GM11168 (cell line): ENCODE results near the gene ZC3H8.

Source experiments
- in situ Hi-C: fragments of 300-500 bp; cut with MboI; formaldehyde crosslinking; loops from one replicate; pipeline ENCODE4 v1.12.0; 2022; ENCODE audit warnings: low sequenced_read_pairs; ENCODE audit not compliant: unreplicated experiment

The ZC3H8 gene

DNA sequence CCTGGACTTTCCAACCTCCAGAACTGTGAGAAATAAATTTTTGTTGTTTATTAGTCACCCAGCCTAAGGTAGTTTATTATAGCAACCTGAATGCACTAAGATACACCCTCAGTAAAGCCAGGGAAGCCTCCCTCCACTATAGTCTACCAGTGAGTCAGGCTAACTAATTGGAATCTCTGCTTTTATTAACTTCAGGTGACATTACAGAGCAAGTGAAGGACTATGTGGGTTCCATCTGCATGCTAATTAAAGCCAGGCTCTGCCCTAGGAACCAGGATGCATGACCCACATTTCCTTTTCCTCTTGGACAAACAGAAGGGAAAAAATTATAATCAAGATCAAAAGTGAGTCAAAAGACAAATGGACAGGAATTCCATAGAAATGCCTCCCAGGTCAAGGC is 56.1 kb downstream of the ZC3H8 start:
- in situ Hi-C loops: no loop called here

DNA sequence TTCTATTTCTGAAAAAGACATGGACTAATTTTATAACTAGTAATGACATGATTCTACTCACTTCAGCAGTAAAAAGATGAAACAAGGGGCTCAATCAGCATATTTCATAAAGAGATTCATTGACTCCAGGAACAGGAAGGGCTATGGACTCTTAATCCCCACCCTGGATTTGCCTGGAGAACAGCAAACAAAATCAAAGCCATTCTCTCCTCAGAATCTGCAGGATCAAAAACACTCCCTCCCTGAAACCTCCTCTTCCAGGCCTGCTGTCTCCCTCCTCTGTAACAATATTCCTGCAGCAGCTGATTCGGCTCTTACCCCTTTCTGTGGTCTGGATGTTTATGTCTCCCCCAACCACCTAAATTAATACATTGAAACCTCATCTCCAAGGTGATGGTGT is 57.0 kb downstream of the ZC3H8 start:
- in situ Hi-C loops: no loop called here

DNA sequence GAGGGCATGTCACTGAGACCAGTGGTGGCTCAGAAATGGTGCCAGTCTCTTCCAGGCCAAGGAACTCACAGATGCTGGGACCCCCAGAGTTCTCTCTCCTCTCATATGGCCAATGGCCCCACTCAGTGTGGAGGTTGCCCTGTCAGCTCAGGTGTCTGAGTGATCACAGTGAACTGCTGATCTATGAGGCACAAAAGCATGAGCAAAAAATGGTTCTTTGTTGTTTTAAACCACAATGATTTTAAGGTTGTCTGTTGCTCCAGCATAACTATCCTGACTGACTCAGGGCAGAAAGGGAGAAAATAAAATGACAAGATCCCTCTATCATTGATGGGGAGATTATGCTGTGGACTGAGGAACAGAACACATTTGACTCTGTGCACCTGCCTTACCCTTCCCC is 58.9 kb downstream of the ZC3H8 start:
- in situ Hi-C loops: no loop called here

DNA sequence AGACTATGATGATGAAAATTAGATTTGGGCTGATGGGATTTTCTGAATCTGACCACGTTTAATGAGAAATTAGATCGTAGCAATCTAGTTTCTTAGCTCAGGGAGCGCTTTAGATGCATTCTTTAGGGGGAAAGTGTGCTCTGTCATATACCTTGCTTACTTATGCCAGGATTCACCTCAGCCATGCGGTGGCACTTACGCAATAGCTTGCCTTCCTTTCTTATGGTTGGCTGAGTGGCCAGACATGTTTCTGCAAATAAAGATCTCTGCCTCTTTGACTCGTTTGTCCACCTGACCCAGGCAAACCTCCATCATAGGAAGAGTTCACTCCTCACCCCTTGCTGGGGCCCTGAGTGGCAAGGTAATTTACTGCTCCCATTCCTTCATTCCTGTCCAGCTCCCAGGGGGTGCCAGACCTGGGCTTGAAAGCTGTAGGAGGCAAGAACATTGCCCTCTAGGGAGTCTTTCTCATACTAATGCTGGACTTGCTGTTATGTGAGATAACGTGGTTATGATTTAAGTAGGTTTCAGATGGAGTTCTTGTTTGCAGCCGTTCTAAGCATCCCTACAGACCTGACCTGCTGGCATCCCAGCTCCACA is 59.6 kb downstream of the ZC3H8 start:
- in situ Hi-C loops: no loop called here

DNA sequence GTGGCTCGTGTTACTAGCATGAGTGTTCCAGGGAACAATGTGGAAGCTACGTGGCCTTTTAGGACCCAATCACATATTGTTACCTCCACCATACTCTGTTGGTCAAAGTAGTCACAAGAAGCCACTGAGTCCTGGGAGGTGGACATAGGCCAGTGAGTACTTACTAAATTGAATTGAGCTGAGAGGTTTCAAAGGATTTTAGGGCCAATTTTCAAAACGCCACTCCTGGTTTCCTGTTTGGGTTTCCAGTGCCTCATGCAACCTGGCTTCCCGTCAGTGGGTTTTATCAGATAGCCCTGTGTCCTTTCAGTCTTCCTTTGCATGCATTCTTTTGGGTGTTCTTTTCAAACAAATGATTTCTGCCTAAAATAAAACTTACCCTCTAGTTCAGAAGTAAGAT is 60.4 kb downstream of the ZC3H8 start:
- in situ Hi-C loops: no loop called here

DNA sequence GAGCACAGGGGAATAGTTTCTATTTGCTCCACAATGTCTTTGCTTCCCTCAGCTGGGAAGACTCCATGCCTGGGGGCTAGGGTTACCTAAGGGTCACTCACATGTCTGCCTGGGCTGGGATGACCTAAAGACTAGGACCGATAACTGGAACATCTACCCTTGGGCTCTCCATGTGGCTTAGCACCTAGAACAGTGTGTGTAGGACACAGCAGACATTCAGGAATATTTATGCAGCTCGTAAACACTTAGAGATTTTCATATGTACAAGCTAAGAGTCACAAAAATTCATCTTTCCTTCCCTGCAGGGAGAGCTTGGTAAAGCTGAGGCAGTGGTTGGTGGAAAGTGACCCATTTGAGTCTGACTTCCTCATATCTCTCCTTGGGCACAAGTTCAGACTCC is 60.8 kb downstream of the ZC3H8 start:
- in situ Hi-C loops: no loop called here

DNA sequence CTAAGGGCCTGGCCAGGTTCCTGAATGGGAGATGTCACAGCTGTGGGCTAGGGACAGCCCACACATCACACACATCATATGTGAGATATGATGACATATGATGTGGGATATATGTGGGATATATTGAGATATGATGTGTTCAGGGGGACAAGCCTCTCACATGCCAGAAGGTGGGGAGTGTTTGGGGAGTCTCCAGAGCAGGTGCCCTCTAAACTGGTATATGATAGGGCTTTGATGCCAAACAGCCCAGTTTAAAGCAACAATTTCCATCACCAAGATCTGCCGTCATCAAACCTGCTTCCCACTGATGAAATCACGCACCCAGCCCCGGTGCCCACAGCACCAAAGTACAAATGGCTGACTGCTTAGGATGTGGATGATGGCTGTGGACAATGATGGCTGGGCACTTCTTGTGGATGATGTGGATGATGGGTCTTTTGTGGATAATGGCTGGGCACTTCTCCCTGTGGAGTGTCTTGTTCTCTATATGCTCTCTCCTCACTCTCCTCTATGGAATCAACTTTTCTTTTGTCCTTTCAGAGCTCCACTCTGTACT is 65.8 kb downstream of the ZC3H8 start:
- in situ Hi-C loops: no loop called here

DNA sequence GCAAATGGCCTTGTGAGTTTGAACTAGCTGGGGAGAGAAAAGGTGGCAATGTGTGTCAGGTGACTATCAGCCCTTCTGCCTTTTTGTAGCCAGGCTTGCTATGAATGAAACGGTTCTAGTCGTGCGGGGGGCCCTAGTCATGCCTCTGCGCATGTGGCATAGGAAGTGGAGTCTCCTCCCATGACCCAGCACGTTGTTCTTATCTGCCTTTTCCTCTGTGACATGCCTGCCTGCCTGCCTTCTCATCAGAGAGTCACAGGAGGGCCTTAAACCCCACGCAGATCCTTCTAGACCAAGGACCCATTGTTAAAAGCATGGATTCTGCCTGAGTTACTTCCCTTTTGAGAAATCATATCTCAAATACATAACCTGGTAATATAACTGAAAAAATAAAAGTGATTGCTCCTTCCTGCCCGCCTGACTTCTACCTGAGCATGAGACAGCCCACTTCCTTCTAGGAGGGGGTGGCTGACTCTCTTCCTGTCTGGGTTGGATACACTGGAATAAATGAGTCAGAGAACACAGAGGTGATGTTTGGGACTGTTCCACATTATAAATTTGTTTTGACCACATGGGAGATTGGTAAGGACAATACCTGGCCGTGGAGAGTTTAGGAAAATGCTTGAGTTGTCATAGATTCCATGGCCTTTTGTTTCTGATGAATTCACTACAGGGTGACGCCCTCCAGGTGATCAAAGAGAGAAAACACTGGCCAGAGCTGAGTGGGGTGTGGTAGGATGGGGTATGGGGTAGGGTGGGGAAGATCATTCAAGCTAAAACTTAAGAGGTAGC is 66.8 kb downstream of the ZC3H8 start:
- in situ Hi-C loops: no loop called here

DNA sequence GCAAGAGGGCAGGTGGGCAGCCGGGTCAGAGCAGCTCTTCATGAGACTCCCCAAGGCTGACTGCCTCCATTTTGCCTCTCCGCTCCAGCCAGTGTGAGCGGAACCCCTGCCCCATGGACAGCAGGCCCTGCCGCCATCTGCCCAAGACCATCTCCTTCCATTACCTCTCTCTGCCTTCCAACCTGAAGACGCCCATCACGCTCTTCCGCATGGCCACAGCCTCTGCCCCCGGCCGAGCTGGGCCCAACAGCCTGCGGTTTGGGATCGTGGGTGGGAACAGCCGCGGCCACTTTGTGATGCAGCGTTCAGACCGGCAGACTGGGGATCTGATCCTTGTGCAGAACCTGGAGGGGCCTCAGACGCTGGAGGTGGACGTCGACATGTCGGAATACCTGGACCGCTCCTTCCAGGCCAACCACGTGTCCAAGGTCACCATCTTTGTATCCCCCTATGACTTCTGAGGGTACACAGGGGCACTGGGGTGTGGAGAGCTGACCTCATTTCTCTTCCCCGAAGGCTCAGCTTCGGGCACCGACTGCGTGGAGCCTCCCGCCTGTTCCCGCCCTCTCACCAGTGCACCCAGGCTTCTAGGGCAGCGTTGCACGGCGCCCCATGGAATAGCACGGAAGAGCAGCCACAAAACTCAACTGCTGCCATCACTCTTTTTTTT is 67.7 kb downstream of the ZC3H8 start:
- in situ Hi-C loops: no loop called here

DNA sequence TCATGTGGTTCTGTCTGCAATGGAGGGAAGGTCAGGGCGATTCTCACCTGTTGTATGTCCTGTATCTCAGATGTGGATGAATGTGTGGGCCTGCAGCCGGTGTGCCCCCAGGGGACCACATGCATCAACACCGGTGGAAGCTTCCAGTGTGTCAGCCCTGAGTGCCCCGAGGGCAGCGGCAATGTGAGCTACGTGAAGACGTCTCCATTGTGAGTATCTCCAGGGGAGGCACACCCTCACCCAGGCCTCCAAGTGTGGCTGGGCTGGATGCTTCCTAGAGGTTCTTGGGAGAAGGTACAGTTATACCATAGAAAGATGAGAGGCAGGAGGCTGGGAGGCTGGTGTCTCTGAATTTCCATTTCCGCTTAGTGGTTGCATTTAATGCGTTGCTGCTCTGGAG is 69.7 kb downstream of the ZC3H8 start:
- in situ Hi-C loops: no loop called here

DNA sequence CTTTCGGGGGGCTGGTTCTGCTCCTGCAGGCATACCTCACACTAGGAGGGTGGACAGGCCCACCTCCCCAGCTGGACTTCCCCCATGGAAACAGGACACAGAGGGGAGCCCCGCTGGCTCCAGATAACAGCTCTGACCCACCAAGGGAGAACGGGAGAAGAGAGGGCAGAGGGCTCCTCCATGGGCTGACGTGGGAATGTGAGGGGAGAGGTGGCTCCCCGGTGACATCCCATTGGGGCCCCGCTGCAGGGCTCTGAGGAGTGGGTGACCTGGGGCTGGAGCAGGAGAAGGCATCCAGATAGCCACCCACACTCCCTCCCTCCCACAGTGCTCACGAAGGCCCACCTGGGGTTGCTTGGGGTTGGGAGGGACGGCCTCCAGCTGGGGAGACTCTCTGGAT is 70.7 kb downstream of the ZC3H8 start:
- in situ Hi-C loops: no loop called here

DNA sequence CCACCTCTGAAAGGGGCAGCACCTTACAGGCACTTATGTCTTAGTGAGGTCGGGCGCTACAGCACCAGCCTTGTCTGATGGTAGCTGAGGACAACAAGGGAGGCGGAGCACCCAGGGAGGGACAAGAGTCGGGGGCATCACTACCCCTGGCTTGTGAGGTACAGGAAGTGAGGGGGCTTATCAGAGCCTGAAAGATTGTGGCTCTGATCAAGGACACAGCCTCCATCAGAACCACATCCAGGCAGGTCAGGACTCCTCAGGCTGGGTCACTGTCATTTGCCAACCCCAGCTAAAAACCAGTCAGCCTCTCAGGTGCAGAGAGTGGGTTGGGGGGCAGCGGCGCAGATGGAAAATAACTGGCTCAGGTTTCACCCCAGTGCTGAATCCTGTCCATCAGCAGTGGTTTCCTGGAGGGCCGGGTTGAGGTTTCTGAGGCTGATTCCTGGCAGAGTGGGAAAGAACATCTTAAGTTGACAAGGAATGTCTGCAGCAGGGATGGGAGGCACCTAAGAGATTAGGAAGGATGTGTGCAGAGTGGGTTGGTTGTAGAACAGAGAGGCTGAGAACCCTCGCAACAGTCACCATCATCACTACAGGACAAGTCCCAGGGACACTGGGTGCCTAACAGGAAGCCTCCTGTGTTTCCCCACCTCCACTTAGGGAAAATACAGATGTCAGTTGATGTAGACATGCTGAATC is 71.4 kb downstream of the ZC3H8 start:
- in situ Hi-C loops: no loop called here

DNA sequence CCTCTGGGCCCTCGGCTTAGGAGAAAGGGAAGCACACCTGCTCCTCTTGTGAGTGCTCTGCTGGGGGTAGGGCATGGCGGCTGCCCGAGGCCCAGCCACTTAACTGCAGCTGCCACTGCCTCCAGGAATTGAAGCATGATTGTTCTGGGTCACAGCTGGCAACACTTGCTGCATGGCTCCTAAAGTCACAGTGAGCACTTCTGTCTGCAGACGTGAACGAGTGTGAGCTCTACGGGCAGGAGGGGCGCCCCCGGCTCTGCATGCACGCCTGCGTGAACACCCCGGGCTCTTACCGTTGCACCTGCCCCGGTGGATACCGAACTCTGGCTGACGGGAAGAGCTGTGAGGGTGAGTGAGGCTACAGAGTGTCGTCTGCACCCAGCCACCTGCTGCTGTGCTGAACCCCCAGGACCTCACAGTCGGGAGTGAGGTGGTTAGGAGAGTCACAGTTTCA is 72.2 kb downstream of the ZC3H8 start:
- in situ Hi-C loops: no loop called here

DNA sequence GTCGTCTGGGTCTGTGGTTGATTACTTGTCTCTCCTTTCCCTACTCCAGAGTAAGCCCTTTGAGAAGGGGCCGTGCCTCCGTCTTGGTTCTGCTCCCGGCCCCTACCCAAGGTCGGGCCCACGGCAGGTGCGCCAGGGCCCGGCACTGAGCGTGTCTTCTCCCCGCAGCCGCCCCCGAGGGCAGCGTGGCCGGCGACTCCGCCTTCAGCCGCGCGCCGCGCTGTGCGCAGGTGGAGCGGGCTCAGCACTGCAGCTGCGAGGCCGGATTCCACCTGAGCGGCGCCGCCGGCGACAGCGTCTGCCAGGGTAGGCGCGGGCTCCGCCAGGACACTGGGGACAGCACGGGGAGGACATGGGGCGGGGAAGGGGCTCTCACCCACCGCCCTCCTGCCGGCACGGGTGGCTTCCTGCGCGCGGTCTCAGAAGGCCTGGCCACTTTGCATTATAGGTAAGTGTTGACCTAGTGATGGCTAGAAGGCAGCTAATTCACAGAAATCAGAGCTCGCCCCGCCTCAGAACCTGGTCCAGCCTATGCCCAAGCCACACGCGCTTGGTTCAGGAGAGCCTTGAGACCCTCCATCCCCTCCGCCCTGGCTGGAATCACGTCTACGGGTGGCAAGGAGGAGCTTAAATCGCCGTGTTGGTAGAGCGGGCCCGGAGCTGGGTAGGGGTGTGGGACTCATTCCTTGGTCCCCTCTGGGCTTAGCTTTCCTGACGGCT is 73.1 kb downstream of the ZC3H8 start:
- in situ Hi-C loops: no loop called here

DNA sequence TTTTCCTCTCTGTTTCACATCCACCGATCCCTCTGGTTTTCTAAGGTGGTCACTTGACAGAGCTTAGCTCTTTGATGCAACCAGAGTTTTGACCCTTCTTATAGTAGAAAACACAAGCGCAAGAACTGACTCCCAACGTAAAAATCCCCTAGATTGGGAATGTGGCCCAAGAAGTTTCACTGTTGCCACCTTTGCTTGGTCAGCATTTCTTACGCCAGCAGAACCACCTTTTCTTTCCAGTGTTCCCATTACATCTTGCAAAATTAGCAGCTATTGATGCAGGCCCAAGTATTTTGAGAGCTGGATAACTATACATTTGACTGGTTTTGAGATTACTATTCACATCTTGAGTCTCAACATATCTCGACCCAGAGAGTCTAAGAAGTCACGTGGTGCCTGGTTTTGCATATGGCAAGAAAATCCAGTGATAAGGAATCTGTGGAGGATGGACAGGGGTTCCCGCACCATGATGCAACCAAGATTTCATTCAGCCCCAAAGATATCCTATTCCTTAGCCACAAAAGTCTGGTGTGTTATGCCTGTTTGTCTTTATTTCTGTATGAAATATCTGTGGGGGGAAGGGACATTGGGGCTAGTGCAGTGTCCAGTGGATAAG is 78.8 kb downstream of the ZC3H8 start:
- in situ Hi-C loops: no loop called here

DNA sequence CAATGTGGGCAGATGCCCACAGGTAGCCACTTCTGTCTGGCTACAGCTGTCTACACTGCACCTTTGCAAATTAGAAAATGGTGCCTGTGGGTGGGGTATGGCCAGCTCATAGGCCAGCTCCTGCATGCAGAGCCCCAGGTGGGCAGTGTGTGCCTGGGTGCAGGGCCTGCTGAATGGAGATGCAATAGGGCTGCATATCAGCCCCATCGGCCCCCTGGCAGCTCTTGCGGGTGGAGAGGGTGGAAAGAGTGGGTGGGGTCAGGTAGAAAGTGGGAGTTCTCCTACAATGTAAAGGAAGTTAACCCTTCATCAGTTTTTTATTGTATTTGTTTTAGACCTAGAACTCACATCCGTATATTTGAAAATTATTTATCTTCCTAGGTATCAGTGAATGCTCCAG is 79.5 kb downstream of the ZC3H8 start:
- in situ Hi-C loops: no loop called here

DNA sequence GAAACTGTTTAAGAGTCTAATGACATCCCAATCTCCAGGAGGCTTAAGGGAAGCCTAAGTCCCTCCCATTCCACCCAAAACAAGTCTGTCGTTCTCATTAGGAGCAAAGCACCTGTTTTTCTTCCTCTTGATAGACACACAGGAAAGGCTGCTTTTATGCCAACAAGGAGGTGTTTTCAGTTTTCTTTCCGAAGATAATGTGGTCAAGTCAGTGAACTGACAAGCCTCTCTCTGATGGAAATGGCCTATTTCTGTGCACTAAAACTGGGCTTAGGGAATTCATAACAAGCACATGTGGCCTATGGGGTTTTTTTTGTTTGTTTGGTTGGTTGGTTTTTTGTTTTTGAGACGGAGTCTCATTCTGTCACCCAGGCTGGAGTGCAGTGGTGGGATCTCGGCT is 80.5 kb downstream of the ZC3H8 start:
- in situ Hi-C loops: no loop called here

DNA sequence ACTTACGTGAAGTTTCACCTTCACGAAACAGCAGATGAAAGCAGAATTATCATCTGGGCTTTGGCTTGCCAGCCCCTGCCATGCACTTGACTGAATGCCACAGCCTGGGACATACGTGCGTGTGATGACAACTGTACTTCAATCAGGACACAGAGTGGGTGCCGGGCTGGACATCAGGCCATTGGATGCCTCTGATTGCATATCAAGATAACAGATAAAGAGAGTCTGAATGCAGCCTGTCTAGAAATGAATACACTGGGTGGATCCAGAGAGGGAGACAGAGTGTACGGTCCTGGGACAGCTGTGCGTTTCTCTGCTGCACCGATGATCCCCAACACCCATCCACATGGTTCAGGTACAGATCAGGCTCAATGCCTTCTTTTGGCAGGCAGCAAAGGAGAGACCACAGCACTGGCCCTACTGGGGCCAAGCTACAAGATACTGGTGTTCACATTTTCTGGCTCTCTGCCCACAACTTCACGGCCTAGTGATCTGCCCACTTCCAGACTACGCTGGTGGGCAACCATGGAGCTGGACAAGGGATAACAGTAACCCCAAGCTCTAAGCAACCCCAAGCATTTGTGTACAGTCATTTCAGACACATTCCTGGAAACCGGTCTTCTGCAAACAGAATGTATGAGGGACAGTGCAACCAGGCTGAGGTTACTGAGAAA is 81.1 kb downstream of the ZC3H8 start:
- in situ Hi-C loops: no loop called here

DNA sequence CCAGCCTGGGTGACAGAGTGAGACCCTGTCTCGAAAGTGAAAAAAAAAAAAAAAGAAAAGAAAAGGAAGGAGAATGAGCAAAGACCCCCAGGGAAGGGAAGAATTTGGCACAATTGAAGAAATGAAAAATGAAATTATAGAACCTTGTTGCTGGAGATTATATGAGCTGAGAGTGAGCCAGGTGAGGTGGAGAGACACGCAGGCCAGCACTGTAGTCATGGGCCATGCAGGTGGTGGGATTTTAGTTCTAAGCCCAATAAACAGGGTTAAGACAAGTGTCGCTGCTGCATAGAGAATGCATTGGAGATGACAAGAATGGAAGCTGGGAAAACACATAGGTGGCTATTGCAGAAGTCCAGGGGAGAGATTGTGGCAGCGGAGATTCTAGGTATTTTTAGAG is 84.3 kb downstream of the ZC3H8 start:
- in situ Hi-C loops: no loop called here
